Left ventricle myocardium superior (tissue), 1 donor: ENCODE measurements around the gene KMT2E. TPM values are rescaled to one million over a fixed set of nuclear protein-coding genes. Genes with fewer than 3 reads are reported as not detected.

ENCODE experiments used
- ATAC-seq: fragments of 200-7000 bp; cut with Tn5 transposase; one replicate; pipeline ENCODE4 v1.9.1; 2020; ENCODE audit warnings: mild to moderate bottlenecking, moderate library complexity
- DNase-seq: peaks from one replicate; pipeline ENCODE4 v3.0.0-alpha.2; 2020
- intact Hi-C: fragments of 100-400 bp; cut with micrococcal nuclease; formaldehyde crosslinking; loops from one replicate; pipeline ENCODE4 v1.11.0; 2022
- total RNA-seq: library from RNA; stranded (reverse); fragmentation: NEBNext Ultra II Directional; extraction: Animal tissue kit (Norgen Biotek cat#: 25700); gene quantifications from one replicate; pipeline ENCODE4 v1.2.1, GENCODE V29; 2021
- donor health status: DM: no; HTN: yes; CAD: no; lungs with severe emphysema.

Gene KMT2E
- total RNA-seq, 1 donor from 2014 or later, result 35.9 TPM

DNA sequence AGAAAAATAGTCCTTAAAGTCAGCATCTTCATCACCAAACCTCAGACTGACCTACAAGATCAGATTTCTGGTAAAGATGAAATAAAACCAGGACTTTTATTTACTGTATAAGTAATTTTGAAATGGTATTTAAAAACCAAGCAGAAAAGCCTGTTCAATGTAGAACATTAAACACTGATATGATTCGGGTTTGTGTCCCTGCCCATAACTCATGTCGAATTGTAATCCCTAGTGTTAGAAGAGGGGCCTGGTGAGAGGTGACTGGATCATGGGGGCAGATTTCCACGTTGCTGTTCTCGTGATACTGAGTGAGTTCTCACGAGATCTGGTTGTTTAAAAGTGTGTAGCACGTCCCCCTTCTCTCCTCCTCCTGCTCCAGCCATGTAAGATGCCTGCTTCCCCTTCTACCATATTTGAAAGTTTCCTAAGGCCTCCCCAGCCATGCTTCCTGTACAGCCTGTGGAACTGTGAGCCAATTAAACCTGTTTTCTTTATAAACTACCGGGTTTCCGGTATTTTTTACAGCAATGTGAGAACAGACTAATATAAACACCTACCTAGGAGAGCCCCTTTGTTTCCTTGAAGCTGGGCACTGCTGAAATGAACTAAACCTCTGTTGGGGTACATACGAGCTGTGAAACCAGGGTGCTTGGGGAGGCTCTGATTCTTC lies 120.1 kb downstream of the KMT2E start:
- intact Hi-C loops, result no loop called here
- ATAC-seq, result no peak
- DNase-seq, result no peak

- DNase-seq (no peak), ATAC-seq (peak; percentile 60)
- intact Hi-C loops, result no loop called here
Measured at GRCh38 chr7:105136221-105136620, 122.2 kb downstream of the KMT2E start.

GRCh38 chr7:105137898-105138297 lies 123.9 kb downstream of the KMT2E start:
- ATAC-seq, result no peak
- no peak for DNase-seq
- intact Hi-C loops, result no loop called here

DNA sequence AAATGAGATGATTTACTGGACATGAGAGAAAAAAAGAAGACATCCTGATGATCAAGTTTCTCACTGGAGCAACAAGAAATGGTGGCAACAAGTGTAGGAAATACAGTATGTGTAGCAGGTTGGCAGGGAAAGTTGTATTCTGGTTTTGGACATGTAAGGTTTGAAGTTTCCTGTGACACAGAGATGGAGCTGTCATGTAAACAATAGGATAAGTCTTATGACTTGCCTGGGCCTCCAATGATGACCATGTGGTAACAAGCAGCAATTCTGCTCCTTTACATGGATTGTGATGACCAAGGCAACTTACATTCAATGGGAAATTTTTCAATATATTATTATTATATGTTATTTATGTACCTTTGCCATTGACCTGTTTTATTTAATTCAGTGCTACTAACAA lies 125.4 kb downstream of the KMT2E start:
- intact Hi-C loops, result no loop called here
- no peak for DNase-seq
- no peak for ATAC-seq

DNA sequence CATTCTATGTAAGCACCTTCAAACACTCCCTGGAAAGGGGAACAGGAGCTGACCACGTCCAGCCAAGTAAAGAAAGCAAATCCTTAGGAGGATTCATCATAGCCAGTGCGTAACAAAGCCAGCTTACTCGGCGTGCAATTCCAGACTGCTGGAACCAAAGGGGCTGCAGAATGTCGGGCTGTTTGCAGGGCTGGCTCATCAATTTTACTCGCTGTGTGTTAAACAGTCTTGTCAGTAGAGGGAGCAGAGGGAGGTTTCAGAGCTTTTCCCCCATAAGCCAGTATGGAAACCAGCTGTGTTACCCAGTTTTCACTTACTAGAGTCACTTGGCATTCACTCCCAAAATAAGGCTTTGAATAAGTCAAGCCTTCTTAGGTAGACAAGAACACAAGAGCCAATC lies 127.1 kb downstream of the KMT2E start:
- peak; percentile 21 for ATAC-seq
- intact Hi-C loops, result no loop called here

GRCh38 chr7:105149827-105150226 lies 135.8 kb downstream of the KMT2E start:
- DNase-seq, result no peak
- ATAC-seq, result no peak
- intact Hi-C loops, result no loop called here

More for the DNA sequence above, 127.1 kb downstream of the KMT2E start:
- no peak for DNase-seq

DNA sequence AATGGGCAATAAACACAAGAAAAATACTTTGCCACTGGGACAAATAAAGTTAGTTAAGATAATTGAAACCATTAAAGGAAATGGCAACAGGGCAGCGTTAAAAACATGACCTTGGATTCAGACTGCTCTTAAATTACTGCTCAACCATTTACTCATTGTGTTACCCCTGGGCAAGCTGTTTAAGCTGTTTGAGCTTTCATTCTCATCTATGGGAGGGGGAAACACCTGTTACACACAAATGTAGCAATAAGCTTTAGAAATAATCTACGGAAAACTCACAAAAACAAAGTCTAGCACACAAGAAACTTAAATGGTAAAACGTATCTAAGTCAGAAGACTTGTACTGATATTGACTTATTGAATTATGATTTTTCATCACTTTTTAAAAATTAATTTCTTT lies 137.1 kb downstream of the KMT2E start:
- DNase-seq, result no peak
- ATAC-seq, result no peak
- intact Hi-C loops, result no loop called here

DNA sequence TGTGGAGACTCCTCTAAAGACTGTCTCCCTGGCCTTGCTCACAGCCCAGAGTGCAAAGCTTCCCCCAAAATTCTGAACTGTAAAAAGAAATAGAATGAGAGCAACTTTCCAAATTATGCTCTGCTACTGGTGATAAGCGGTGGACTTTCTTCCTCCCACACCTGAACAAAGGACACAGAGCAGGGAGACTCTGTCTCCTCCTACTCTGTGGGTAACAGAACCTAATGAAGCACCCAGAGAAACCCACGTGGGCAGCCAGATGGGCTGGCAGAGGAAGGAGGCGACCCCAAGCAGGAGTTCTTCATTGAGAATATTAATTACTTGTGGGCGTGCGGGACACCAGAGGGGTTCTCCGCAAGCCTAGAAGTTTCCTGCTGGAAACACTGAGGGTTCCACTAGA lies 139.5 kb downstream of the KMT2E start:
- DNase-seq, result no peak
- intact Hi-C loops, result no loop called here
- no peak for ATAC-seq

GRCh38 chr7:105154084-105154483 lies 140.1 kb downstream of the KMT2E start:
- DNase-seq (no peak), ATAC-seq (peak; percentile 15)
- intact Hi-C loops, result no loop called here

DNA sequence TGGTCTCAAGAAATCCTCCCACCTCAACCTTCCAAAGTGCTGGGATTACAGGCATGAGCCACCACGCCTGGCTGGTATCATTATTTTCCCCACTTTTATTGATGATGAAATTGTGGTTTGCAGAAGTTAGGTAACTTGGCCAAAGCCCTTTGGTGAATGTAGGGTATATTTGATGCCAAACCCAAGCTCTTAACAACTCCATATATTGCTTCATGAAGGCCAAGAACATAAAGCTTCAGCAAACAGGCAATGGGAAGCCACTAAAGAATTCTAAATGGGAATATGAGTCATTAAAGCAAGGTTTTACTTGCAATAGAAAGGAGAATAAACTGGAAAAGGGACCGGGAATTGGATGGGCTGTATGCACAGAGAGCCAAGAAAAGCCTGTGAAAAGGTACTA lies 142.7 kb downstream of the KMT2E start:
- ATAC-seq (no peak), DNase-seq (no peak)
- intact Hi-C loops, result no loop called here

DNA sequence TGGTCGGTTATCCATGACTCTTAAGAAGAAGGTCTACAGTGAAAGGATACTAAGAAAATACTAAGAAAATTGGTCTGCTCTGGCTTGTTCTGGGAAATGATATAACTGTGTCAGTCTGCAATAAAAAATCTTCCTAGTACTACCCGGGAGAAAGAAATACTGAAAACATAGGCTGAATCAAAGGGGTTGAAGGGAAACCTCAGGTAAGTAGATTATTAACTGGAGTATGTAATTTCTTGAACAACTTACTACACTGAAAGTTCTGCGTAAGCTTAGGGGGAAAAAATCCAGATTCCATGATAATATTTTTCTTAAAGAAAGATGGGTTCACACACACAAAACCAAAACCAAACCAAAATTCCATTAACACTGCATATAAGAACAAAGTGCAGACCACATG lies 143.3 kb downstream of the KMT2E start:
- ATAC-seq, result no peak
- no peak for DNase-seq
- intact Hi-C loops, result no loop called here

GRCh38 chr7:105161366-105161765 lies 147.4 kb downstream of the KMT2E start:
- DNase-seq, result no peak
- no peak for ATAC-seq
- intact Hi-C loops, result no loop called here
